DND-41 (cell line): ENCODE measurements around the gene MROH2A.
"Not testable (repeated sequence)": the region's sequence is repeated elsewhere in the genome, so short reads cannot be mapped to it uniquely, and the experiment has no call there.

Experiments
- ATAC-seq: fragments of 200-7000 bp; cut with Tn5 transposase; 3 replicates; pipeline ENCODE4 v1.9.1; 2021; ENCODE audit warnings: low read depth; ENCODE audit not compliant: insufficient read depth
- DNase-seq: peaks from one replicate; pipeline ENCODE4 v3.0.0-alpha.2; 2020
- H2AFZ ChIP-seq: 2 replicates; pipeline ENCODE4 v1.6.0; 2012; ENCODE audit warnings: low read depth, low read length
- H3K27ac ChIP-seq: 2 replicates; pipeline ENCODE4 v1.5.1; 2012; ENCODE audit warnings: low read length, inconsistent platforms
- H3K27me3 ChIP-seq: fragments of 200-600 bp; sonication (generic); 2 replicates; pipeline ENCODE4 v1.6.0; 2012; ENCODE audit warnings: low read length, mild to moderate bottlenecking, inconsistent platforms; ENCODE audit not compliant: insufficient read depth, poor library complexity
- H3K36me3 ChIP-seq: 2 replicates; pipeline ENCODE4 v1.5.1; 2012; ENCODE audit warnings: low read length, inconsistent platforms; ENCODE audit not compliant: insufficient read depth
- H3K4me1 ChIP-seq: 2 replicates; pipeline ENCODE4 v1.5.1; 2012; ENCODE audit warnings: mild to moderate bottlenecking, low read length; ENCODE audit not compliant: insufficient read depth
- H3K4me2 ChIP-seq: 2 replicates; pipeline ENCODE4 v1.6.0; 2012; ENCODE audit warnings: mild to moderate bottlenecking, moderate library complexity, low read length, inconsistent platforms; ENCODE audit not compliant: insufficient read depth
- H3K4me3 ChIP-seq, 2 experiments: fragments of 200-600 bp in 1 of 2; shearing (Covaris generic) in 1 of 2; 2 replicates each; pipeline ENCODE4 v1.5.1; 2012 to 2016; ENCODE audit warnings: inconsistent platforms in 2 of 2, low read length in 2 of 2, mild to moderate bottlenecking in 2 of 2, low read depth in 1 of 2, moderate library complexity in 1 of 2
- H3K79me2 ChIP-seq: 2 replicates; pipeline ENCODE4 v1.6.0; 2012; ENCODE audit warnings: low read length, inconsistent platforms; ENCODE audit not compliant: insufficient read depth
- H3K9ac ChIP-seq: 2 replicates; pipeline ENCODE4 v1.6.0; 2012; ENCODE audit warnings: low read depth, mild to moderate bottlenecking, inconsistent platforms, low read length, moderate library complexity
- H3K9me3 ChIP-seq: 2 replicates; pipeline ENCODE4 v1.5.1; 2012; ENCODE audit warnings: low read length, moderate library complexity, mild to moderate bottlenecking, inconsistent platforms; ENCODE audit not compliant: insufficient read depth, severe bottlenecking
- H4K20me1 ChIP-seq: 2 replicates; pipeline ENCODE4 v1.6.0; 2012; ENCODE audit warnings: low read length; ENCODE audit not compliant: insufficient read depth
- EZH2 ChIP-seq: IDR thresholded peaks from 3 replicates; pipeline ENCODE4 v1.6.1; 2012; ENCODE audit warnings: borderline replicate concordance, low read depth, mild to moderate bottlenecking, moderate library complexity, low read length, inconsistent platforms; ENCODE audit not compliant: severe bottlenecking
- TF ChIP-seq, protein P1 (sequence below): IDR thresholded peaks from 2 replicates; pipeline ENCODE4 v1.5.1; 2012; ENCODE audit warnings: borderline replicate concordance, low read length, moderate library complexity, mild to moderate bottlenecking; ENCODE audit not compliant: poor library complexity, severe bottlenecking; ENCODE audit errors: extremely low read depth

Gene MROH2A

DNA sequence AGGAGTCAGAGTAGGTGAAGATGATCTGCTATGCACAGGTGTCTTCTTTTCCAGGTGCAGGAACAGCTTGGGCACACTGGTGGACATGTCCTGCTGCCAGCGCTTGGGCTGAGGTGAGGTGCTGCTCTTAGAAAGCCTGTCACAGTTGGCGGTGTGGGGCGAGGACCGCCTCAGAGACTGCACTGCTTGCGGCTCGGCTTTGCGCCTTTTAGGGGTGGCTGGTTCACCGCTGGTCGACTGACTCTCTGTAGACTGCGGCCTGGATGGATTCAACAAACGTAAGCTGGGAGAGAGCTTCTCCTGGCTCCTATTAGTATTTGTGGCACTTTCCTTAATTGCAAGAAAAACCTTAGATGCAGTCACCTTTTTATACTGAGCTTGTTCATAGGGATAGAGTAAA, 88.3 kb downstream of the MROH2A start:
- ATAC-seq, result no peak
- Histone ChIP-seq H3K4me2 (no peak overlapping the region), H4K20me1 (no peaks in the 10 kb centered on the region), H3K4me3 (no peak overlapping the region), H3K36me3 (no peaks in the 10 kb centered on the region), H3K79me2 (no peaks in the 10 kb centered on the region), H3K9me3 (peaks cover 7% of the 10 kb centered on the region), H3K27me3 (peaks cover 26% of the 10 kb centered on the region), H3K27ac (no peak overlapping the region), H2AFZ (no peak overlapping the region), H3K9ac (no peak overlapping the region), H3K4me1 (no peaks in the 10 kb centered on the region)
- TF ChIP-seq, protein P1, sequence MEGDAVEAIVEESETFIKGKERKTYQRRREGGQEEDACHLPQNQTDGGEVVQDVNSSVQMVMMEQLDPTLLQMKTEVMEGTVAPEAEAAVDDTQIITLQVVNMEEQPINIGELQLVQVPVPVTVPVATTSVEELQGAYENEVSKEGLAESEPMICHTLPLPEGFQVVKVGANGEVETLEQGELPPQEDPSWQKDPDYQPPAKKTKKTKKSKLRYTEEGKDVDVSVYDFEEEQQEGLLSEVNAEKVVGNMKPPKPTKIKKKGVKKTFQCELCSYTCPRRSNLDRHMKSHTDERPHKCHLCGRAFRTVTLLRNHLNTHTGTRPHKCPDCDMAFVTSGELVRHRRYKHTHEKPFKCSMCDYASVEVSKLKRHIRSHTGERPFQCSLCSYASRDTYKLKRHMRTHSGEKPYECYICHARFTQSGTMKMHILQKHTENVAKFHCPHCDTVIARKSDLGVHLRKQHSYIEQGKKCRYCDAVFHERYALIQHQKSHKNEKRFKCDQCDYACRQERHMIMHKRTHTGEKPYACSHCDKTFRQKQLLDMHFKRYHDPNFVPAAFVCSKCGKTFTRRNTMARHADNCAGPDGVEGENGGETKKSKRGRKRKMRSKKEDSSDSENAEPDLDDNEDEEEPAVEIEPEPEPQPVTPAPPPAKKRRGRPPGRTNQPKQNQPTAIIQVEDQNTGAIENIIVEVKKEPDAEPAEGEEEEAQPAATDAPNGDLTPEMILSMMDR, result no peak
- no peak for DNase-seq

DNA sequence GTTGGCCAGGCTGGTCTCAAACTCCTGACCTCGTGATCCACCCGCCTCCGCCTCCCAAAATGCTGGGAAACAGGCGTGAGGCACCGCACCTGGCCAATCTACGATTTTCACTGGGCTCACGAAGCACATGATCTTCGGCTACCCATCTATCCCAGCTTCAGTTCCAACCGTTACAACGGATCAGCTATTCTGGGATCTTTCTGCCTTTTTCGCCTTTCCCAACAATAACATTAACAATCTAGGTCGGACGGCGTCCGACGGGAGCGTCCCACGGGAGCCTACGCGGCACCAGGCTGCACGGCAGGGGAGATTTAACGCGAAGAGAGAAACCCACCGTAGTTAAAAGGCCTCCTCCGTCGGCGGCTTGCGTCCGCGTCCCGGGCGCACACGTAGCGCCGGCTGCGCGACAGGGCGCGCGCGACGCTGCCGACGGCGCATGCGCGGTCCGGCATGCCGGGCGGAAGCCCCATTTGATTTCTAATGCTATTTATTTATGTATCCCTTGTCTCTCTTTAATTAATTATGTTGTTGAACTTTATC, 89.9 kb downstream of the MROH2A start, which contains the start of gene MSL3B:
Gene MSL3B, minus strand, starts transcription at position 394 of the 540 bp plus-strand sequence.
- no peaks in the 10 kb centered on the region for H3K79me2 ChIP-seq
- TF ChIP-seq, protein P1, result no peak
- TF ChIP-seq EZH2, result no peak
- no peak for DNase-seq
- H3K36me3 ChIP-seq, result no peaks in the 10 kb centered on the region
- no peak for ATAC-seq
- H3K27me3 ChIP-seq, result peaks cover 20% of the 10 kb centered on the region
- no peak within 1 kb of the TSS for H3K4me2 ChIP-seq
- no peak within 1 kb of the TSS for H3K27ac ChIP-seq
- peaks cover 7% of the 10 kb centered on the region for H3K9me3 ChIP-seq
- H4K20me1 ChIP-seq, result no peaks in the 10 kb centered on the region
- H2AFZ ChIP-seq, result no peak within 1 kb of the TSS
- H3K9ac ChIP-seq, result no peak within 1 kb of the TSS
- no peaks in the 10 kb centered on the region for H3K4me1 ChIP-seq
- no peak within 1 kb of the TSS for H3K4me3 ChIP-seq

DNA sequence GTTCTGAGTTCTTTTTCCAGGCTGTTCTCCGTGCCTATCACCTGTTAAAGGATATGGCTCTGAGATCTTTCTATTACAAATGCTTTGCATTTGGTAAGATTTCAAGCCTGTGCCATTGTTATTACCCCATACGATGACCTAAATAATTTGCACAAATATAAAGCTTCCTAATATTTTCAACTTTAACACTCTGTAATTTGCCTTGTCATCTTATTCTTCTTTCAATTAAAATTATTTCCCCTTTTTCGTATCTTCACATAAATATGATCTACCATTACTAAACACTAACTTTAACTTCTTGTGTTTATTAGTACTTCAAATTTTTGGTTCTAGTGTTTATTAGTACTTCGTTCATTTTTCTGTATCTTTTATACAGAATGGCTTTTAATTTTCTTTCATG, 93.3 kb downstream of the MROH2A start:
- Histone ChIP-seq H3K4me3 (no peak overlapping the region), H3K27ac (no peak overlapping the region), H2AFZ (no peak overlapping the region), H4K20me1 (no peaks in the 10 kb centered on the region), H3K9ac (no peak overlapping the region), H3K4me1 (no peaks in the 10 kb centered on the region), H3K9me3 (peaks cover 8% of the 10 kb centered on the region), H3K36me3 (no peaks in the 10 kb centered on the region), H3K4me2 (no peak overlapping the region), H3K79me2 (no peaks in the 10 kb centered on the region), H3K27me3 (peaks cover 12% of the 10 kb centered on the region)
- ATAC-seq (no peak), DNase-seq (no peak)
- TF ChIP-seq, protein P1, result no peak
- TF ChIP-seq EZH2, result no peak

DNA sequence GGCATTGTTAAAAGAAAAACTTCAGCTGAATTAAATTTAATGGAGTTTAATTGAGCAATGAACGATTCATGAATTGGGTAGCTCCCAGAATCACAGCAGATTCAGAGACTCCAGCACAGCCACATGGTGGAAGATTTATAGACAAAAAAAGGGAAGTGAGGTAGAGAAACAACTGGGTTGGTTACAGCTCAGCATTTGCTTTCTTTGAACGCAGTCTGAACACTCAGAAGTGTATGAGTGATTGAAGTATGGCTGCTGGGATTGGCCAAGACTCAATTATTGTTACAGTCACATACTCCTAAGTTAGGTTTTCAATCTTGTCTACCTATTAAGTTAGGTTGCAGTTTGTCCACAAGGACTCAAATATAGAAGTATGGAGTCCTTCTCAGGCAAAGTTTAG, 94.0 kb downstream of the MROH2A start:
- H3K79me2 ChIP-seq, H4K20me1 ChIP-seq, H3K27ac ChIP-seq, H3K9ac ChIP-seq, H3K4me2 ChIP-seq, H3K4me1 ChIP-seq, H3K4me3 ChIP-seq, ATAC-seq, H3K9me3 ChIP-seq, DNase-seq, H2AFZ ChIP-seq, H3K36me3 ChIP-seq: not testable (repeated sequence)
- H3K27me3 ChIP-seq, result peaks cover 12% of the 10 kb centered on the region
